Common myeloid progenitor, CD34-positive (primary cell): ENCODE measurements around the gene ZDHHC16.
A peak's percentile ranks its signal among the peaks of the same experiment; 100 is the strongest.

ENCODE experiments used
- CTCF ChIA-PET: fragments of 350-600 bp; sonication (Branson Sonifier 250); formaldehyde crosslinking; loops from one replicate; lab custom pipeline; 2021; ENCODE audit warnings: antibody characterized with exemption; lab: Charles Lee
- POLR2A ChIA-PET: fragments of 350-600 bp; sonication (Branson Sonifier 250); formaldehyde crosslinking; loops from one replicate; lab custom pipeline; 2021; ENCODE audit warnings: antibody characterized with exemption; lab: Charles Lee
- DNase-seq, 3 donors: peaks; one replicate each; pipeline versions ENCODE4 v3.0.0 to v3.0.0-alpha.2; 2013
- H3K27ac ChIP-seq, 2 experiments: 1 replicate in 1 of 2; 2 replicates in 1 of 2; pipeline ENCODE4 v1.7.0; 2013; ENCODE audit warnings: inconsistent platforms in 2 of 2, low read length in 2 of 2, mild to moderate bottlenecking in 2 of 2, low read depth in 1 of 2, moderate library complexity in 1 of 2; ENCODE audit not compliant: severe bottlenecking in 2 of 2, insufficient read depth in 1 of 2, poor library complexity in 1 of 2
- H3K27me3 ChIP-seq, 5 experiments: replicated peaks in 2 of 5; 1 replicate in 3 of 5; 2 replicates in 2 of 5; pipeline versions ENCODE4 v1.6.1 to v1.7.0; 2013; ENCODE audit warnings: low read length in 4 of 5, mild to moderate bottlenecking in 2 of 5, moderate library complexity in 2 of 5, inconsistent platforms in 1 of 5; ENCODE audit not compliant: insufficient read depth in 5 of 5, control insufficient read depth in 4 of 5
- H3K36me3 ChIP-seq, 4 experiments: 1 replicate in 2 of 4; 2 replicates in 2 of 4; pipeline versions ENCODE4 v1.6.1 to v1.7.0; 2013; ENCODE audit warnings: low read length in 3 of 4, control low read depth in 1 of 4, mild to moderate bottlenecking in 1 of 4; ENCODE audit not compliant: control insufficient read depth in 4 of 4, insufficient read depth in 4 of 4
- H3K4me1 ChIP-seq, 4 experiments: 1 replicate in 3 of 4; 2 replicates in 1 of 4; pipeline versions ENCODE4 v1.6.1 to v1.7.1; 2013; ENCODE audit warnings: low read length in 3 of 4, mild to moderate bottlenecking in 3 of 4, control low read depth in 1 of 4, inconsistent platforms in 1 of 4, moderate library complexity in 1 of 4; ENCODE audit not compliant: control insufficient read depth in 4 of 4, insufficient read depth in 4 of 4; ENCODE audit errors: control extremely low read depth in 1 of 4
- H3K4me3 ChIP-seq, 7 experiments: 1 replicate in 4 of 7; 2 replicates in 3 of 7; pipeline versions ENCODE4 v1.5.1 to v1.7.0; 2013; ENCODE audit warnings: mild to moderate bottlenecking in 7 of 7, low read length in 6 of 7, moderate library complexity in 6 of 7, inconsistent platforms in 2 of 7, low read depth in 2 of 7, control low read depth in 1 of 7; ENCODE audit not compliant: insufficient read depth in 4 of 7, control insufficient read depth in 1 of 7; ENCODE audit errors: extremely low read depth in 1 of 7
- H3K9me3 ChIP-seq, 5 experiments: 1 replicate in 4 of 5; 2 replicates in 1 of 5; pipeline versions ENCODE4 v1.6.1 to v1.7.1; 2013; ENCODE audit warnings: low read length in 4 of 5, mild to moderate bottlenecking in 2 of 5, inconsistent platforms in 1 of 5, low read depth in 1 of 5, moderate library complexity in 1 of 5; ENCODE audit not compliant: control insufficient read depth in 4 of 5, insufficient read depth in 2 of 5; ENCODE audit errors: control extremely low read depth in 1 of 5
- WGBS: methylation state at CpG from one replicate; pipeline ENCODE4 v1.1.5; 2013; ENCODE audit not compliant: insufficient coverage; 5-methylcytosine and 5-hydroxymethylcytosine counted together

ZDHHC16 gene

GRCh38 chr10:97459111-97459510 is 13.1 kb downstream of the ZDHHC16 start:
- peaks cover 30 to 94% (median 77%) of the 10 kb centered on the region in 4 experiments for H3K36me3 ChIP-seq
- 100% methylated on average over 7 of the region's 7 CpGs for WGBS
- no peaks in the 10 kb centered on the region for H3K4me1 ChIP-seq
- no peak overlapping the region for H3K4me3 ChIP-seq
- no peak for DNase-seq
- H3K9me3 ChIP-seq, result no peaks in the 10 kb centered on the region
- H3K27me3 ChIP-seq, result no peaks in the 10 kb centered on the region
- ChIA-PET POLR2A (interaction anchor here (0.6 to 1.2 kb wide), 2 partner anchors 15 to 19 kb away, joined by 4 read pairs; no protein-coding TSS in a partner anchor), CTCF (interaction anchor here (0.8 to 1.4 kb wide), 5 partner anchors 9 to 94 kb away, joined by 3 to 4 read pairs (median 3); no protein-coding TSS in a partner anchor)
- no peak overlapping the region for H3K27ac ChIP-seq

GRCh38 chr10:97459933-97460332 is 14.0 kb downstream of the ZDHHC16 start:
- ChIA-PET POLR2A (interaction anchor here (0.6 to 1.2 kb wide), 2 partner anchors 15 to 18 kb away, joined by 4 read pairs; no protein-coding TSS in a partner anchor), CTCF (interaction anchor here (0.8 to 1.4 kb wide), 6 partner anchors 8 to 93 kb away, joined by 3 to 4 read pairs (median 3); no protein-coding TSS in a partner anchor)
- H3K36me3 ChIP-seq, result peaks cover 28 to 93% (median 81%) of the 10 kb centered on the region in 4 experiments
- no peak overlapping the region for H3K27ac ChIP-seq
- H3K4me1 ChIP-seq, result no peaks in the 10 kb centered on the region
- no peaks in the 10 kb centered on the region for H3K27me3 ChIP-seq
- no peak for DNase-seq
- no peaks in the 10 kb centered on the region for H3K9me3 ChIP-seq
- 87% methylated on average over 6 of the region's 7 CpGs for WGBS
- H3K4me3 ChIP-seq, result no peak overlapping the region

GRCh38 chr10:97462309-97462708 is 16.3 kb downstream of the ZDHHC16 start:
- H3K27me3 ChIP-seq, result no peaks in the 10 kb centered on the region
- H3K9me3 ChIP-seq, result no peaks in the 10 kb centered on the region
- H3K36me3 ChIP-seq, result peaks cover 25 to 94% (median 77%) of the 10 kb centered on the region in 4 experiments
- no peak for DNase-seq
- CTCF ChIA-PET, result interaction anchor here (0.6 to 4.9 kb wide), 13 partner anchors 8 to 203 kb away, joined by 3 to 18 read pairs (median 4); no protein-coding TSS in a partner anchor
- POLR2A ChIA-PET, result no interaction called here
- no peak overlapping the region for H3K27ac ChIP-seq
- H3K4me3 ChIP-seq, result no peak overlapping the region
- H3K4me1 ChIP-seq, result no peaks in the 10 kb centered on the region
- 100% methylated on average over 2 of the region's 2 CpGs for WGBS

- H3K9me3 ChIP-seq, result no peaks in the 10 kb centered on the region
- ChIA-PET POLR2A (no interaction called here), CTCF (interaction anchor here (0.8 to 6.1 kb wide), 13 partner anchors 11 to 149 kb away, joined by 3 to 59 read pairs (median 4); no protein-coding TSS in a partner anchor)
- no peaks in the 10 kb centered on the region for H3K27me3 ChIP-seq
- WGBS, result 100% methylated on average over 2 of the region's 4 CpGs
- no peaks in the 10 kb centered on the region for H3K4me1 ChIP-seq
- DNase-seq, result peak; percentile 42 to 56 (median 42)
- H3K27ac ChIP-seq, result no peak overlapping the region
- no peak overlapping the region for H3K4me3 ChIP-seq
- peaks cover 29 to 96% (median 80%) of the 10 kb centered on the region in 4 experiments for H3K36me3 ChIP-seq
Measured at GRCh38 chr10:97463363-97464132, 17.6 kb downstream of the ZDHHC16 start.

- no peak overlapping the region for H3K27ac ChIP-seq
- H3K4me3 ChIP-seq, result no peak overlapping the region
Measured at GRCh38 chr10:97464226-97464625, 18.3 kb downstream of the ZDHHC16 start.

GRCh38 chr10:97465982-97466381 is 20.0 kb downstream of the ZDHHC16 start:
- ChIA-PET POLR2A (no interaction called here), CTCF (interaction anchor here (0.8 to 6.1 kb wide), 11 partner anchors 9 to 149 kb away, joined by 3 to 59 read pairs (median 6); no protein-coding TSS in a partner anchor)
- H3K27me3 ChIP-seq, result no peaks in the 10 kb centered on the region
- no peaks in the 10 kb centered on the region for H3K9me3 ChIP-seq
- no peak overlapping the region for H3K27ac ChIP-seq
- no peaks in the 10 kb centered on the region for H3K4me1 ChIP-seq
- 94% methylated on average over 6 of the region's 7 CpGs for WGBS
- no peak for DNase-seq
- peaks cover 33 to 95% (median 83%) of the 10 kb centered on the region in 4 experiments for H3K36me3 ChIP-seq
- no peak overlapping the region for H3K4me3 ChIP-seq

More at GRCh38 chr10:97464226-97464625, 18.3 kb downstream of the ZDHHC16 start:
- Histone ChIP-seq H3K9me3 (no peaks in the 10 kb centered on the region), H3K27me3 (no peaks in the 10 kb centered on the region), H3K4me1 (no peaks in the 10 kb centered on the region), H3K36me3 (peaks cover 28 to 95% (median 79%) of the 10 kb centered on the region in 4 experiments)
- CTCF ChIA-PET, result interaction anchor here (0.7 to 6.1 kb wide), 13 partner anchors 11 to 148 kb away, joined by 3 to 59 read pairs (median 4); no protein-coding TSS in a partner anchor
- WGBS, result 100% methylated on average over 1 of the region's 1 CpG
- POLR2A ChIA-PET, result no interaction called here
- DNase-seq, result no peak
